Liver (tissue), 3 donors: ENCODE data around the gene AMMECR1.

Source experiments
- CTCF ChIP-seq: fragments of 150-350 bp; IDR thresholded peaks from 2 replicates; pipeline ENCODE4 v1.5.1; 2017; ENCODE audit warnings: improper control_type of control experiment, low read depth, low read length; ENCODE audit not compliant: missing input control
- EGR1 ChIP-seq, 2 donors: IDR thresholded peaks; 2 replicates each; pipeline ENCODE4 v1.6.1; 2016 to 2018; ENCODE audit warnings: antibody characterized with exemption in 2 of 2, low read depth in 2 of 2
- FOXA2 ChIP-seq: IDR thresholded peaks from 2 replicates; pipeline ENCODE4 v1.6.1; 2016; ENCODE audit warnings: antibody characterized with exemption
- JUND ChIP-seq, 2 donors: IDR thresholded peaks; 2 replicates each; pipeline ENCODE4 v1.6.1; 2016; ENCODE audit warnings: antibody characterized with exemption in 2 of 2
- RAD21 ChIP-seq, 2 donors: IDR thresholded peaks; 2 replicates each; pipeline ENCODE4 v1.6.1; 2016; ENCODE audit warnings: antibody characterized with exemption in 2 of 2, mild to moderate bottlenecking in 2 of 2
- REST ChIP-seq: IDR thresholded peaks from 2 replicates; pipeline ENCODE4 v1.6.1; 2016; ENCODE audit warnings: antibody characterized with exemption, mild to moderate bottlenecking
- SP1 ChIP-seq: IDR thresholded peaks from 2 replicates; pipeline ENCODE4 v1.6.1; 2018; ENCODE audit warnings: antibody characterized with exemption, mild to moderate bottlenecking
- donor health status: healthy.
- donor health status: healthy.

GRCh38 chrX:110172215-110172614, 145.7 kb downstream of the AMMECR1 start:
- no peak for TF ChIP-seq CTCF
- TF ChIP-seq REST = no peak
- TF ChIP-seq SP1 = no peak
- no peak for TF ChIP-seq JUND (IDR thresholded peaks at IDR 0.05)
- no peak for TF ChIP-seq RAD21 (IDR thresholded peaks at IDR 0.05)
- TF ChIP-seq EGR1 (IDR thresholded peaks at IDR 0.05; ENCODE audit: low read depth in 2 of 2) = no peak
- TF ChIP-seq FOXA2 = no peak
